Body of pancreas (tissue), 4 donors: Measurements from ENCODE around the gene ENG. TPM values are rescaled to one million over a fixed set of nuclear protein-coding genes. Genes with fewer than 3 reads are reported as not detected.

Experiments used
- ATAC-seq: fragments of 150-250 bp; one replicate; pipeline ENCODE4 v1.9.1; 2016
- DNase-seq, 4 donors: peaks; one replicate each; pipeline ENCODE4 v3.0.0-alpha.2; 2019
- H3K27ac ChIP-seq, 4 donors: fragments of 200-600 bp; sonication (generic); 1 replicate in 3 of 4; 2 replicates in 1 of 4; pipeline versions ENCODE4 v1.5.1 to v1.6.1; 2016 to 2019; ENCODE audit warnings: mild to moderate bottlenecking in 1 of 4, mixed read lengths in 1 of 4, moderate library complexity in 1 of 4
- H3K27me3 ChIP-seq, 2 donors: fragments of 200-600 bp; sonication (generic); one replicate each; pipeline ENCODE4 v1.6.0; 2016; ENCODE audit warnings: mild to moderate bottlenecking in 1 of 2
- H3K36me3 ChIP-seq, 2 donors: fragments of 200-600 bp; sonication (generic); replicated peaks in 1 of 2; 2 replicates each; pipeline ENCODE4 v1.5.1; 2016; ENCODE audit warnings: low read depth in 2 of 2; ENCODE audit not compliant: insufficient read depth in 1 of 2
- H3K4me1 ChIP-seq: fragments of 200-600 bp; sonication (generic); one replicate; pipeline ENCODE4 v1.6.0; 2016
- H3K4me3 ChIP-seq, 2 donors: fragments of 200-600 bp; sonication (generic); 1 replicate in 1 of 2; 2 replicates in 1 of 2; pipeline ENCODE4 v1.5.1; 2016 to 2019
- H3K9me3 ChIP-seq, 3 donors: fragments of 200-600 bp; sonication (generic); 1 replicate in 2 of 3; 2 replicates in 1 of 3; pipeline ENCODE4 v1.5.1; 2016
- CTCF ChIP-seq, 7 experiments: fragments of 450-650 bp in 4 of 7; fragments of 200-600 bp in 3 of 7; sonication (generic) in 3 of 7; IDR thresholded peaks; one replicate each; pipeline ENCODE4 v1.5.1; 2016 to 2019; ENCODE audit warnings: antibody characterized with exemption in 7 of 7
- POLR2A ChIP-seq, 3 donors: fragments of 450-650 bp; IDR thresholded peaks; one replicate each; pipeline ENCODE4 v1.6.1; 2016; ENCODE audit warnings: antibody characterized with exemption in 3 of 3, mild to moderate bottlenecking in 2 of 3
- WGBS, 2 donors: methylation state at CpG; one replicate each; pipeline ENCODE4 v1.1.5; 2017; 5-methylcytosine and 5-hydroxymethylcytosine counted together
- intact Hi-C: fragments of 100-400 bp; cut with DNase I; formaldehyde crosslinking; loops from one replicate; pipeline ENCODE4 v1.15.1; 2023
- total RNA-seq, 2 donors: library from RNA; depleted of rRNA; stranded (reverse); fragments of >200 nt; gene quantifications; one replicate each; pipeline ENCODE4 v1.1.0, GENCODE V29; 2016

Gene ENG
- total RNA-seq, 2 donors from 2014 or later, result 20.2 to 26.7 TPM

DNA sequence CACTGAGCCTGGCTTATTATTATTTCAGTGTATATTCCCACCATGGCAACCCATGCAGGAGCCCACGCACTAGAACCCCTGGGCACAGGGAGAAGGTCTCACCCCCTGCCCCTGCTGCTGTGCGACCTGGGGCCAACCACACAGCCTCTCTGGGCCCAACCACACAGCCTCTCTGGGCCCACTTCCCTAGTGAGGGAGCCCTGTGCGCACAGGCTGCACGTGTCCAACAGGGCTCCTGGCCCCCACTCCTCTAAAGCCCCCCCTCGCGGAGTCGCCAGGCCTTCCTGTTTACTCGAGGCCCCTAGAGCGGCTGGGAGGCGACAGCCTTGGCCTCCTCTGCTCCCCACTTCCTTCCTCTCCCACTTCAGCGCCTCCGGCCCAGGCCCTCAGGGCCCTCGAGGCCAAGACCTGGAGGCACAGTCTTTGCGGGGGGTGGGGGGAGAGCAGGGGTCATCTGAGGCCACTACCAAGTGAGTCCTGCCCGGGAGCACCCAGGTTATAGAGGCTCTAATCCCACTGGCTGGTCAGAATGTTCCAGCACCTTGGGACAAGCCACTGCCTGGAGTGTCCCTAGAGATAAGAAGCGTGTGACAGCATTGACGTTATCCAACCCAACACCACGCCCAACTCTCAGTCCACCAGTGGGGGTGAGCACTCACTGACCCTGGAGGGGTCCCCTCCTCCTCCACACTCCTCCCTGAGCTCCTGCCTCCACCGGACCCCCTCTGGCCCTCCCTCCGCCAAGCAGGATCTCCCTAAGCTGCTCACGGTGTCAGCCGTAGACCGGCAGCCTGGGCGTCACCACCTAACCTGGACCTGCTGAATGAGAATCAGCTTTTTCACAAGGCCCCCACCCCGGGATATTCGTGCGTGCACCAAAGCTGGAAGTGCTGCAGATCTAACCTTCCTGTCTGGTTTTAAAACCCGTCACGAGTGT is 7.9 kb upstream of the ENG start:
- ATAC-seq (peak; percentile 31), DNase-seq (peak in 3 of 4 donors; percentile 34 to 79 (median 48))
- intact Hi-C loops, result no loop called here
- H3K4me1 ChIP-seq, result peaks cover 26% of the 10 kb centered on the region
- H3K9me3 ChIP-seq, result no peaks in the 10 kb centered on the region
- no peak overlapping the region for H3K4me3 ChIP-seq
- peak overlapping the region in 3 of 4 donors; percentile 30 to 60 (median 46) for H3K27ac ChIP-seq
- H3K27me3 ChIP-seq, result no peaks in the 10 kb centered on the region
- TF ChIP-seq POLR2A (IDR thresholded peaks at IDR 0.05) (peak in 1 of 3 donors; percentile 26), CTCF (IDR thresholded peaks at IDR 0.05) (no peak)
- WGBS, 2 donors, result 55 to 66% methylated on average over 14 to 29 of the region's 29 CpGs
- H3K36me3 ChIP-seq, result no peaks in the 10 kb centered on the region

DNA sequence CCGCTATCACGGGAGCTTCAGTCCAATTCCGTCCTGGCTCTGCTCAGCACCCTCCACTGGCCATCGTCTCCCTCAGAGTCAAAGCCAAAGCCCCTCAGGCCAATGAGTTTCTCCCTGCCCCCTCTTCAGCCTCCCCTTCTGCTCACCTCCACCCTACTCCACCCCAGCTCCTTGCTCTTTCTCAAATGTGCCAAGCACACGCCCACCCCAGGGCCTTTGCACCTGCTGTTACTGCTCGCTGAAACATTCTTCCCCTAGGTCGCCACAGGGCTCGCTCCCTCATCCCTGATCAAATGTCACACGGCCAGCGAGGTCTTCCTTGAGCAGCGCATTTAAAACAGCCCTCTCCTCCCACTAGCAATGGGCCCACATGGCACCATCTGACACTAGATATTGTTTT is 6.3 kb upstream of the ENG start:
- intact Hi-C loops, result no loop called here
- DNase-seq, result no peak
- no peak for ATAC-seq
- Histone ChIP-seq H3K4me3 (no peak overlapping the region), H3K4me1 (peaks cover 26% of the 10 kb centered on the region), H3K27ac (peak overlapping the region in 1 of 4 donors; percentile 60), H3K27me3 (no peaks in the 10 kb centered on the region), H3K9me3 (no peaks in the 10 kb centered on the region), H3K36me3 (no peaks in the 10 kb centered on the region)
- no peak for TF ChIP-seq POLR2A (IDR thresholded peaks at IDR 0.05)
- TF ChIP-seq CTCF (IDR thresholded peaks at IDR 0.05), result no peak
- 90 to 92% methylated on average over 11 of the region's 11 CpGs for WGBS, 2 donors

GRCh38 chr9:127860260-127860659 is 5.8 kb upstream of the ENG start:
- no peak overlapping the region for H3K4me3 ChIP-seq
- peak overlapping the region in 1 of 4 donors; percentile 60 for H3K27ac ChIP-seq
- H3K27me3 ChIP-seq, result no peaks in the 10 kb centered on the region
- ATAC-seq (peak; percentile 23), DNase-seq (peak in 2 of 4 donors; percentile 16 to 45)
- no peaks in the 10 kb centered on the region for H3K9me3 ChIP-seq
- intact Hi-C loops, result no loop called here
- H3K4me1 ChIP-seq, result peaks cover 26% of the 10 kb centered on the region
- no peaks in the 10 kb centered on the region for H3K36me3 ChIP-seq
- TF ChIP-seq CTCF (IDR thresholded peaks at IDR 0.05), result no peak
- TF ChIP-seq POLR2A (IDR thresholded peaks at IDR 0.05), result no peak
- WGBS, 2 donors, result 74 to 78% methylated on average over 8 of the region's 8 CpGs

- intact Hi-C loops, result no loop called here
- peak; percentile 58 to 66 (median 64) for DNase-seq
- TF ChIP-seq POLR2A (IDR thresholded peaks at IDR 0.05), result no peak
- TF ChIP-seq CTCF (IDR thresholded peaks at IDR 0.05), result no peak
- Histone ChIP-seq H3K27ac (peak overlapping the region in 3 of 4 donors; percentile 56 to 67 (median 59)), H3K4me1 (peaks cover 26% of the 10 kb centered on the region), H3K27me3 (no peaks in the 10 kb centered on the region), H3K9me3 (no peaks in the 10 kb centered on the region), H3K4me3 (no peak overlapping the region), H3K36me3 (no peaks in the 10 kb centered on the region)
- peak; percentile 60 for ATAC-seq
- WGBS, 2 donors, result 10 to 17% methylated on average over 6 to 12 of the region's 12 CpGs
Observed at GRCh38 chr9:127858041-127858512, 3.6 kb upstream of the ENG start.
